Endothelial cell of umbilical vein (primary cell): ENCODE measurements around the gene TRIM16. TPM values are rescaled to one million over a fixed set of nuclear protein-coding genes. Genes with fewer than 3 reads are reported as not detected.

Source experiments
- BruUV-seq: library from RNA; stranded (reverse); fragments of 400-500 nt; replicated peaks from 2 replicates; lab custom pipeline; 2021; lab: Mats Ljungman, UMichigan
- CTCF ChIA-PET: fragments of 300-600, 350-600 bp; sonication (Branson Sonifier 250); formaldehyde crosslinking; loops from one replicate; lab custom pipeline; 2021; ENCODE audit warnings: antibody characterized with exemption, inconsistent platforms; lab: Charles Lee
- POLR2A ChIA-PET: fragments of 300-600, 350-600 bp; sonication (Branson Sonifier 250); formaldehyde crosslinking; loops from one replicate; lab custom pipeline; 2021; ENCODE audit warnings: antibody characterized with exemption, inconsistent platforms; lab: Charles Lee
- DNase-seq: peaks from one replicate; pipeline ENCODE4 v3.0.0-alpha.2; 2011; ENCODE audit warnings: low read depth, low spot score
- FAIRE-seq: peaks from 2 replicates; lab custom pipeline; 2011; peaks lifted over from hg19 to GRCh38; lab: Jason Lieb, UNC
- H2AFZ ChIP-seq: 2 replicates; pipeline ENCODE4 v1.6.0; 2012; ENCODE audit warnings: low read depth, low read length, control low read depth, inconsistent platforms
- H3K27ac ChIP-seq: 2 replicates; pipeline ENCODE4 v1.5.1; 2011; ENCODE audit warnings: low read depth, mild to moderate bottlenecking, control low read depth, low read length, moderate library complexity; ENCODE audit not compliant: insufficient read depth
- H3K27me3 ChIP-seq, 2 experiments: 2 replicates each; pipeline versions ENCODE4 v1.6.0 to v1.6.1; 2011; ENCODE audit warnings: low read length in 2 of 2, mixed read lengths in 1 of 2; ENCODE audit not compliant: control insufficient read depth in 2 of 2, insufficient read depth in 2 of 2
- H3K36me3 ChIP-seq, 2 experiments: 2 replicates in 1 of 2; 3 replicates in 1 of 2; pipeline ENCODE4 v1.5.1; 2011; ENCODE audit warnings: low read length in 2 of 2, mild to moderate bottlenecking in 1 of 2, moderate library complexity in 1 of 2; ENCODE audit not compliant: control insufficient read depth in 2 of 2, insufficient read depth in 2 of 2; ENCODE audit errors: extremely low read depth in 1 of 2
- H3K4me1 ChIP-seq: 3 replicates; pipeline ENCODE4 v1.5.1; 2011; ENCODE audit warnings: mild to moderate bottlenecking, low read length; ENCODE audit not compliant: control insufficient read depth, insufficient read depth; ENCODE audit errors: extremely low read depth
- H3K4me2 ChIP-seq: 2 replicates; pipeline ENCODE4 v1.6.1; 2011; ENCODE audit warnings: low read length, control low read depth, mixed read lengths; ENCODE audit not compliant: insufficient read depth
- H3K4me3 ChIP-seq, 3 experiments: fragments of 200-600 bp in 1 of 3; sonication (generic), shearing (Covaris generic) in 1 of 3; replicated peaks in 1 of 3; 2 replicates each; pipeline ENCODE4 v1.5.1; 2011 to 2016; ENCODE audit warnings: control low read depth in 3 of 3, low read length in 3 of 3, mild to moderate bottlenecking in 2 of 3, inconsistent platforms in 1 of 3, low read depth in 1 of 3, moderate library complexity in 1 of 3; ENCODE audit not compliant: insufficient read depth in 1 of 3
- H3K79me2 ChIP-seq: 2 replicates; pipeline ENCODE4 v1.6.0; 2012; ENCODE audit warnings: low read length, inconsistent platforms; ENCODE audit not compliant: control insufficient read depth, insufficient read depth
- H3K9ac ChIP-seq: replicated peaks from 2 replicates; pipeline ENCODE3; 2011; ENCODE audit warnings: low read length, control low read depth; ENCODE audit not compliant: insufficient read depth; ENCODE audit errors: extremely low read depth
- H3K9me1 ChIP-seq: replicated peaks from 3 replicates; pipeline ENCODE4 v1.6.0; 2011; ENCODE audit warnings: mild to moderate bottlenecking, low read length; ENCODE audit not compliant: control insufficient read depth, insufficient read depth; ENCODE audit errors: extremely low read depth
- H3K9me3 ChIP-seq: replicated peaks from 2 replicates; pipeline ENCODE4 v1.5.1; 2012; ENCODE audit warnings: low read length, inconsistent platforms; ENCODE audit not compliant: control insufficient read depth, insufficient read depth
- H4K20me1 ChIP-seq: replicated peaks from 2 replicates; pipeline ENCODE3; 2011; ENCODE audit warnings: mild to moderate bottlenecking, low read length; ENCODE audit not compliant: control insufficient read depth, insufficient read depth; ENCODE audit errors: extremely low read depth
- EZH2 ChIP-seq: IDR thresholded peaks from 2 replicates; pipeline ENCODE4 v1.6.1; 2012; ENCODE audit warnings: borderline replicate concordance, low read depth, mild to moderate bottlenecking, moderate library complexity, low read length, inconsistent platforms; ENCODE audit not compliant: severe bottlenecking
- FOS ChIP-seq: IDR thresholded peaks from 2 replicates; pipeline ENCODE4 v1.6.1; 2011; ENCODE audit warnings: mild to moderate bottlenecking, low read length, moderate library complexity, borderline replicate concordance; ENCODE audit not compliant: insufficient read depth
- GATA2 ChIP-seq: IDR thresholded peaks from 2 replicates; pipeline ENCODE4 v1.7.0; 2011; ENCODE audit warnings: low read depth, mild to moderate bottlenecking, moderate library complexity, mixed read lengths, low read length; ENCODE audit not compliant: insufficient read length, insufficient read depth
- JUN ChIP-seq: IDR thresholded peaks from 2 replicates; pipeline ENCODE4 v1.6.1; 2011; ENCODE audit warnings: borderline replicate concordance, low read depth; ENCODE audit not compliant: insufficient read length, insufficient read depth
- MYC ChIP-seq: IDR thresholded peaks from one replicate; pipeline ENCODE4 v1.6.1; 2011; ENCODE audit warnings: mild to moderate bottlenecking, low read depth, low read length
- POLR2A ChIP-seq: IDR thresholded peaks from 2 replicates; pipeline ENCODE4 v1.6.1; 2012; ENCODE audit warnings: low read depth, mild to moderate bottlenecking, control low read depth, low read length
- POLR2AphosphoS5 ChIP-seq: IDR thresholded peaks from 2 replicates; pipeline ENCODE4 v1.6.1; 2012; ENCODE audit warnings: low read depth, mild to moderate bottlenecking, control low read depth, low read length, moderate library complexity; ENCODE audit not compliant: insufficient read depth
- dilution Hi-C: fragments of 300-500 bp; cut with MboI; formaldehyde crosslinking; loops from one replicate; pipeline ENCODE4 v1.15.0; 2019; ENCODE audit warnings: low sequenced_read_pairs; ENCODE audit not compliant: extremely low pct_ligation_motif_present
- intact Hi-C: fragments of 100-400 bp; cut with micrococcal nuclease; formaldehyde crosslinking; loops from one replicate; pipeline ENCODE4 v1.10.0; 2022
- polyA plus RNA-seq, 4 experiments: library from polyadenylated mRNA; depleted of rRNA in 3 of 4; stranded (reverse) in 3 of 4; unstranded in 1 of 4; fragments of >200 nt; gene quantifications; 2 replicates each; pipeline versions ENCODE4 v1.2.1 to v1.2.3, GENCODE V29; 2011 to 2012; ENCODE audit warnings: missing spikeins in 1 of 4
- total RNA-seq: library from RNA; stranded (reverse); gene quantifications from 2 replicates; pipeline ENCODE4 v1.2.3, GENCODE V29; 2021
- TF ChIP-seq, protein P1 (sequence below): IDR thresholded peaks from 2 replicates; pipeline ENCODE4 v1.6.1; 2011; ENCODE audit not compliant: insufficient read depth, insufficient read length
- TF ChIP-seq, protein P2 (sequence below), 2 donors: IDR thresholded peaks; 1 replicate in 1 of 2; 2 replicates in 1 of 2; pipeline ENCODE4 v1.5.1; 2011; ENCODE audit warnings: low read length in 2 of 2, mild to moderate bottlenecking in 2 of 2, moderate library complexity in 2 of 2, control low read depth in 1 of 2, inconsistent platforms in 1 of 2, low read depth in 1 of 2; ENCODE audit not compliant: insufficient read depth in 1 of 2; ENCODE audit errors: extremely low read depth in 1 of 2

The TRIM16 gene
- total and polyA plus RNA-seq, 2 donors (not counting 3 experiments of a cell fraction or from before 2014, with no cell fraction given) = 41.7 to 50.3 TPM

- TF ChIP-seq FOS (no peak), GATA2 (no peak), POLR2A (no peak), EZH2 (no peak), JUN (peak; percentile 34), MYC (peak; percentile 14), POLR2AphosphoS5 (peak; percentile 70)
- TF ChIP-seq, protein P1, sequence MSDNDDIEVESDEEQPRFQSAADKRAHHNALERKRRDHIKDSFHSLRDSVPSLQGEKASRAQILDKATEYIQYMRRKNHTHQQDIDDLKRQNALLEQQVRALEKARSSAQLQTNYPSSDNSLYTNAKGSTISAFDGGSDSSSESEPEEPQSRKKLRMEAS = peak; percentile 96
- TF ChIP-seq, protein P2, sequence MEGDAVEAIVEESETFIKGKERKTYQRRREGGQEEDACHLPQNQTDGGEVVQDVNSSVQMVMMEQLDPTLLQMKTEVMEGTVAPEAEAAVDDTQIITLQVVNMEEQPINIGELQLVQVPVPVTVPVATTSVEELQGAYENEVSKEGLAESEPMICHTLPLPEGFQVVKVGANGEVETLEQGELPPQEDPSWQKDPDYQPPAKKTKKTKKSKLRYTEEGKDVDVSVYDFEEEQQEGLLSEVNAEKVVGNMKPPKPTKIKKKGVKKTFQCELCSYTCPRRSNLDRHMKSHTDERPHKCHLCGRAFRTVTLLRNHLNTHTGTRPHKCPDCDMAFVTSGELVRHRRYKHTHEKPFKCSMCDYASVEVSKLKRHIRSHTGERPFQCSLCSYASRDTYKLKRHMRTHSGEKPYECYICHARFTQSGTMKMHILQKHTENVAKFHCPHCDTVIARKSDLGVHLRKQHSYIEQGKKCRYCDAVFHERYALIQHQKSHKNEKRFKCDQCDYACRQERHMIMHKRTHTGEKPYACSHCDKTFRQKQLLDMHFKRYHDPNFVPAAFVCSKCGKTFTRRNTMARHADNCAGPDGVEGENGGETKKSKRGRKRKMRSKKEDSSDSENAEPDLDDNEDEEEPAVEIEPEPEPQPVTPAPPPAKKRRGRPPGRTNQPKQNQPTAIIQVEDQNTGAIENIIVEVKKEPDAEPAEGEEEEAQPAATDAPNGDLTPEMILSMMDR (IDR thresholded peaks at IDR 0.05; ENCODE audit: extremely low read depth in 1 of 2, insufficient read depth in 1 of 2, low read depth in 1 of 2, low read length in 2 of 2) = peak in 1 of 2 donors; percentile 2
- no TSS peak for BruUV-seq
- H3K4me3 ChIP-seq = peak overlapping the region in 2 of 3 experiments; percentile 57 to 59
- DNase-seq (peak; percentile 98), FAIRE-seq (peak; percentile 100)
- H3K36me3 ChIP-seq = no peaks in the 10 kb centered on the region
- ChIA-PET CTCF (interaction anchor here (0.7 to 1.2 kb wide), 2 partner anchors 48 to 348 kb away, joined by 3 read pairs; partner anchors contain the start of genes TTC19, ZNF286A and ZSWIM7), POLR2A (interaction anchor here (0.6 to 0.9 kb wide), 2 partner anchors 10 to 23 kb away, joined by 3 read pairs; no protein-coding TSS in a partner anchor)
- intact Hi-C loops = loop anchor here (1.0 to 2.0 kb wide), 2 partner anchors 33 to 391 kb away; partner anchors contain the start of gene TRIM16
- H3K27ac ChIP-seq = peak overlapping the region; percentile 56
- H3K27me3 ChIP-seq = no peaks in the 10 kb centered on the region
- H2AFZ ChIP-seq = peak overlapping the region; percentile 37
- dilution Hi-C loops = no loop called here
- peak overlapping the region; percentile 48 for H3K9ac ChIP-seq
- peak overlapping the region; percentile 51 for H3K4me2 ChIP-seq
- peaks cover 9% of the 10 kb centered on the region for H3K79me2 ChIP-seq
- no peaks in the 10 kb centered on the region for H4K20me1 ChIP-seq
- H3K4me1 ChIP-seq = peaks cover 24% of the 10 kb centered on the region
- no peaks in the 10 kb centered on the region for H3K9me3 ChIP-seq
- no peaks in the 10 kb centered on the region for H3K9me1 ChIP-seq
Observed at GRCh38 chr17:15651583-15652110, 32.5 kb downstream of the TRIM16 start.
